Stimulated activated CD8-positive, alpha-beta memory T cell treated with anti-CD3 and anti-CD28 coated beads, Interleukin-15, amount 100 ng/mL, for 24 hours (primary cell): Measurements from ENCODE around the gene CCL4.
"Not testable (repeated sequence)": the region's sequence is repeated elsewhere in the genome, so short reads cannot be mapped to it uniquely, and the experiment has no call there.

Experiments used
- DNase-seq: peaks from one replicate; pipeline ENCODE4 v3.0.0-alpha.2; 2020; ENCODE audit warnings: low read depth

Gene CCL4

DNA sequence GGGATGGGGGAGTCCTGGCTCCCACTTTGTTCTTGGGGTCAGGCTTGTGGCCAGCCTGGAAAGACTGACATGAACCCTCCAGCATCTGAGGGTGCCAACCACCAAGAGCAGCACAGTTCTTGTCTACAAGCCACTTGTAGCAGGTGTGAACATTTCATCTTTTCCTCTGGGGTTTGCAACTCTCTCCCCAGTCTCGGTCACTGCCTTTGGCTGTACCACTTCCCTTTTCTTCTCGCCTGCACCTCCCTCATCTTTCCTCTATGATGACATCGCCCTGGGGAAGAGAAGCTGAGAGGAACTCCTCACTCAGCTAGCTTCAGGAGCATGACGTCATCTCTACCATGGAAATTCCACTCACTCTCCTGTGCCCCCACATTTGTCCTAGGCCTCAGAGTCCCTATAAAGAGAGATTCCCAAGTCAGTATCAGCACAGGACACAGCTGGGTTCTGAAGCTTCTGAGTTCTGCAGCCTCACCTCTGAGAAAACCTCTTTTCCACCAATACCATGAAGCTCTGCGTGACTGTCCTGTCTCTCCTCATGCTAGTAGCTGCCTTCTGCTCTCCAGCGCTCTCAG is at the start of gene CCL4:
CCL4 (plus strand) TSS at position 427 of the 575 bp plus-strand sequence; CDS start at position 506, 79 bp downstream.
- DNase-seq = not testable (repeated sequence)

GRCh38 chr17:36055171-36055570 is 48.5 kb upstream of the CCL4 start:
- no peak for DNase-seq

DNA sequence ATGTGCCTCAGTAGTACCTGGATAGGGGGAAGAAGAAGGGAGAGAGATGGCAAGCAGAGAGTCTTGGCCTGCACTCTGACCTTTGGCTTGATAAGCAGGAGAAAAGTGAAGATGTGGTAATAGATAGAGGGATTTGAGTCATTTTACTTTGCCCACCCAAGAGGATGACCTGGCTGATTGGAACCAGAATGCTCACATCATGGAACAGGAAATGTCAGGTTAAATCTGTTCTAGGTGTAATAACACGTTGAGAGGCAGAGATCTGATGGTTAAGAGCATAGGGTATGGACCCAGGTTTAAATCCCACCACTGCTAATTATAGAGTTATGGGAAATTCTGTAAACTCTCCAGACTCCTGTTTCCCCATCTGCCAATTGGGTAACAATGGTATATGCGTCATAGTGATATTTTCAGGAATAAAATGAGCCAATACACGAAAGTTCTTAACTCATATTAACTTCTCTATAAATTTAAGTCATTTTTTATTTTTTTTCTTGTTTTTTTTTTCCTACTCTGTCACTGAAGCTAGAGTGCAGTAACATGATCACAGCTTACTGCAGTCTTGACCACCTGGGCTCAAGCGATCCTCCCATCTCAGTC is 47.6 kb upstream of the CCL4 start:
- DNase-seq = no peak

DNA sequence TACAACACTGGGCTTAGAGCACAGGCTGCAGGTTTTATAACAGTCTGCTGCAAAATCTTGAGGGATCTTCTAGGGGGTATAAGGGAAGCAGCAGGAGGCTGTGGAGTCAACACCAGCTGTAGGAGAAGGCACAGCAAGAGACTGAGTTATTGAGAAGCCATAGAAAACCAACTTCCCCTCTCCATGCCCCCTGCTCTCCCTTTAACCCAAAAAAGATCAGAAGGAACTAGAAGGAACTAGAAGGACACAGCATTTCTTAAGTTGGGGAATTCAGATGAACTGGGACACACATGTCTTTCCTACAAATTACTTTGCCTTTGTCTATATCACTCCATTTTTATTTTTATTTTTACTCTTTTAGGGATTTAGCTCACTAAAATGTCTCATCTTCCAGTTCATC is 45.7 kb upstream of the CCL4 start:
- no peak for DNase-seq

DNA sequence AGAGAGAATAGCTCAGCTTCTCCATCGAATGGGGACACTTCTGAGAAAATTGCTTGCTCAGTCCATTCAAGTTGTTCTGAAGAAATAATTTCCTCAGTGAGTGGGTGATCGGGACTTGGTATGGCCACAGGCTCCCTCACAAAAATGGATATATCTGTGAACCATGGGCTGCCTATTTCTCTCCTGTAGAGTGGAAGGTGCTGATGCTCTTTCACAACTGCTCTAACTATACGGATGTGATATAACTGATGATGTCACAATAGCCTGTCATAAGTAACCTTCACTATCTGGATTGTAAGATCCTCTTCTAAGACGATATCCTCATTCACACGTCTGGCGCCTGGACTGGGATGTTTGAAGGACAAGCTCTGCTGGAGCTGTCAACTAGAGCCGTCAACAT is 44.2 kb upstream of the CCL4 start:
- no peak for DNase-seq

- no peak for DNase-seq
These were observed 42.8 kb upstream of the CCL4 start for GRCh38 chr17:36060816-36061215.

GRCh38 chr17:36063786-36064541 is 39.7 kb upstream of the CCL4 start, which contains the start of gene CCL18:
TSS of gene CCL18 (plus strand) at chr17:36064272. CDS start at chr17:36064343, 71 bp downstream.
- DNase-seq = no peak

DNA sequence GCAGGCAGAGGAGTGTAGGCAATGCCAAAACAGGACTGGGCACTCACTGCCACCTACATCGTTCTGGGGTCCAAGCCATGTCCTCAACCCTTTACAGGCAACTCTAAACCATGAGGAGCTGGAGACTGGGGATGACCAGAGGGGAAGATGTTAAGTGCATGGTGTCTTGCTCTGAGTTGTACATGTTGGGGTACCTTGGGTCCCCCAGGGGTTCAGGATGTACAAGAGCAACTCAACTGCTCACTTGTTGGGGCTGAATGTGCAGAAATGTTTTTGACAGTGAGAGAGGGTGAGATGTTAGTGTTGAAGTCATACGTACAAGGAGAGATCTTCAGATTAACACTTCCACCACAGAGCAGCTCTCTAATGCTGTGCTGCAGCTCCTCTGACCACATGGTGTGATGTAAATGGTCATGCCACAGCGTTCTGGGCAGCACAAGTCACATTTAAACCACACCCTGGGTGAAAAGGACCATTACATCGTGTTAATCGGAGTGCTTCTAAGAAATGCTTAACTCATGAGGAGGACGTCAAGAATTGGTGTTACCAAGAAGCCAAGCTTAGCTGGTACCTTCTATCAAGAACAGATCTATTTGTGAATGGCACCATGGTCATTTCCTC is 37.2 kb upstream of the CCL4 start:
- no peak for DNase-seq

DNA sequence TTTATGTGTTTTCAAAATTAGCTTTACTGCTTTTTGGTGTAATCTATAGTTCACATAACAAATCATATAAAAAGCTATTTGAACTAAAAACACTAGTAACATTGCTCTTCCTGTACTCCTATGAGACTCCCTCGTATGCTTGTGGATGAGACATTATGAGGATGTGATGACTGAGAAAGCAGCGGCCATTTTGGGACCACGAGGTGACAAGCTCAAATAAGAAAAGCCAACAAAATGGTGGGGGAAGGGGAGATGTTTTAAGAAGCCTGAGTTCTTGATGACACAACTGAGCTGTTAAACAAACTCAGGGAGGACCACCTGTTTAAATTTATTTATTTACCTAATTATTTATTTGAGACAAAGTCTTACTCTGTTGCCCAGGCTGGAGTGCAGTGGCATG is 35.1 kb upstream of the CCL4 start:
- no peak for DNase-seq

GRCh38 chr17:36069136-36069535 is 34.5 kb upstream of the CCL4 start:
- no peak for DNase-seq

GRCh38 chr17:36070427-36070826 is 33.2 kb upstream of the CCL4 start:
- DNase-seq = no peak

- DNase-seq = no peak
These were observed 31.9 kb upstream of the CCL4 start for GRCh38 chr17:36071751-36072150.

DNA sequence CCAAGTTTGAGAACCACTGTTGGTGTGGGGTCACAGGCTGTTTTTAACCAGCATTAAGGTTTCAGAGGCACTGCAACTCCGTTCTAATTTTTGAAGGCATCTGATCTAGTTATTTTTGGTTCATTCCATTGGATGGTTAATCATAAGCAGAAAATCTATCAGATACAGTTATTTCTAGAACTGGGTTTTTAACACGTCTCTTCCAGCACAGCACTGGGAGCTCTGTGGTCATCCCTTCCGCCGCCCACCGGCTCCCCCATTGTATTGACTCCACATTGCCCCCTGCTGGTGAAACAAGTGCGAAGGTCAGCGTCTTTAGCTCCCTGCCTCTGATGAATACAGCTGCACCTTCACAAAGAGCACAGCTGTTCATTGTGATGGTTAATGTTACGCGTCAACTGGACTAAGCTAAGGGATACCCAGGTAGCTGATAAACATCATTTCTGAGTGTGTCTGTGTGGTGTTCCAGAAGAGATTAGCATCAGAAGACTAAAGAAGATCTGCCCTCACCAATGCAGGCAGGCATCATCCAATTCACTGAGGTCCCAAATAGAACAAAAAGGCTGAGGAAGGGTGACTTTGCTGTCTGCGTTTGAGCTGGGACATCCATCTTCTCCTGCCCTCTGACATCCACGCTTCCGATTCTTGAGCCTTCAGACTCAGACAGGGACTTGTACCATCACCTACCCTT is 31.1 kb upstream of the CCL4 start:
- no peak for DNase-seq

GRCh38 chr17:36074365-36074764 is 29.3 kb upstream of the CCL4 start:
- no peak for DNase-seq

GRCh38 chr17:36081681-36082471 is 21.8 kb upstream of the CCL4 start:
- not testable (repeated sequence) for DNase-seq

- DNase-seq = not testable (repeated sequence)
These were observed 21.0 kb upstream of the CCL4 start for GRCh38 chr17:36082482-36083120.

GRCh38 chr17:36083691-36084090 is 19.9 kb upstream of the CCL4 start:
- DNase-seq = not testable (repeated sequence)

- DNase-seq = no peak
These were observed 17.9 kb upstream of the CCL4 start for GRCh38 chr17:36085765-36086164.

DNA sequence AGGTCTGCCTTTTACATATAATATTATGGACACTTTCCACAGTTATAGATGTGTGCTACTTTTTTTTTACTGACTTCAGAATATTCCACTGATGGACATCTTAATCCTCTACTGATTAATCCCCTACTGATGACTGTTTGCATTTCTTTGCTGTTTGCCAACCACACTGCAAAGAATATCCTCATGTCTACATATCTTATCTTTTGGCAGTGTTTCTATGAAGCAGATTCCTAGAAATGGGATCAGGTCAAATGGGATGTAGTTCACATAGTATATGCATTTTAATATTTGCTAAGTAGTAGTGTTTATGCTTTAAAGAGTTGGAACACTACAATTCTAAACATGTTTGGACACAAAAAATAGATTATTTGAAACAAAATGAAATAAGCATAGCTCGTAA is 16.8 kb upstream of the CCL4 start:
- DNase-seq = no peak

- not testable (repeated sequence) for DNase-seq
These were observed 16.2 kb upstream of the CCL4 start for GRCh38 chr17:36087471-36087870.
